ENCODE data around the gene MMD. TPM values are rescaled to one million over a fixed set of nuclear protein-coding genes. Genes with fewer than 3 reads are reported as not detected.

The MMD gene
- total and polyA plus RNA-seq, 2 experiments from 2014 or later, result 65.3 to 85.0 TPM

- H3K36me3 ChIP-seq, result no peaks in the 10 kb centered on the region
- no peak overlapping the region for H3K27ac ChIP-seq
- DNase-seq (ENCODE audit: low read depth in 1 of 2, low spot score in 1 of 2), result peak; percentile 68 to 75
- H3K4me1 ChIP-seq (ENCODE audit: low read depth), result no peaks in the 10 kb centered on the region
- TF ChIP-seq CTCF (IDR thresholded peaks at IDR 0.05; ENCODE audit: low read depth, low read length), result peak; percentile 86
- no peak overlapping the region for H3K4me3 ChIP-seq
- no peaks in the 10 kb centered on the region for H3K9me3 ChIP-seq (ENCODE audit: low read depth)
- H3K27me3 ChIP-seq, result no peaks in the 10 kb centered on the region
Measured at GRCh38 chr17:55348749-55349354, 72.8 kb downstream of the MMD start.

DNA sequence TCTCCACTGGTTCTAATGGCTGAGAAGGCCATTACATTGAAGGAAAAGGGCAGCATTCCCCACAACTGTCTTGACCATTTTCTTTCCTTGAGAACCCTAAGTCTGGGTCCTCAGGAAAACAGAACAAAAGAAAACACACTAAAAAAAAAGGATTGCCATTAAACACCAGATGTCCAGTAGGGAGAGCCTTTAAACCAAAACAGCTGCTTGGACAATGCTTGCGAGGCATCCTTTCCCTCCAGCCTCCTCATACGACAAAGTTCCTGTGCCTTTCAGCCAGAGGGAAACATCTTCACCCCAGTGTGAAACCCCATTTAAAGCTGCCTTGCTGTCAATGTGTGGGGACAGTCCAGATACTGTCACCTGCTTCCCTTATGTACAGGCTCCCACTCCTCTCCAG is 74.3 kb downstream of the MMD start:
- no peak overlapping the region for H3K27ac ChIP-seq
- no peak for DNase-seq (ENCODE audit: low read depth in 1 of 2, low spot score in 1 of 2)
- TF ChIP-seq CTCF (IDR thresholded peaks at IDR 0.05; ENCODE audit: low read depth, low read length), result no peak

GRCh38 chr17:55346658-55347057 is 75.0 kb downstream of the MMD start:
- Histone ChIP-seq H3K27me3 (no peaks in the 10 kb centered on the region), H3K4me3 (no peak overlapping the region), H3K9me3 (ENCODE audit: low read depth) (no peaks in the 10 kb centered on the region), H3K4me1 (ENCODE audit: low read depth) (no peaks in the 10 kb centered on the region), H3K36me3 (no peaks in the 10 kb centered on the region), H3K27ac (no peak overlapping the region)
- TF ChIP-seq CTCF (IDR thresholded peaks at IDR 0.05; ENCODE audit: low read depth, low read length), result no peak
- no peak for DNase-seq (ENCODE audit: low read depth in 1 of 2, low spot score in 1 of 2)

More for the DNA sequence above, 74.3 kb downstream of the MMD start:
- Histone ChIP-seq H3K4me1 (ENCODE audit: low read depth) (no peaks in the 10 kb centered on the region), H3K27me3 (no peaks in the 10 kb centered on the region), H3K4me3 (no peak overlapping the region), H3K36me3 (no peaks in the 10 kb centered on the region), H3K9me3 (ENCODE audit: low read depth) (no peaks in the 10 kb centered on the region)

DNA sequence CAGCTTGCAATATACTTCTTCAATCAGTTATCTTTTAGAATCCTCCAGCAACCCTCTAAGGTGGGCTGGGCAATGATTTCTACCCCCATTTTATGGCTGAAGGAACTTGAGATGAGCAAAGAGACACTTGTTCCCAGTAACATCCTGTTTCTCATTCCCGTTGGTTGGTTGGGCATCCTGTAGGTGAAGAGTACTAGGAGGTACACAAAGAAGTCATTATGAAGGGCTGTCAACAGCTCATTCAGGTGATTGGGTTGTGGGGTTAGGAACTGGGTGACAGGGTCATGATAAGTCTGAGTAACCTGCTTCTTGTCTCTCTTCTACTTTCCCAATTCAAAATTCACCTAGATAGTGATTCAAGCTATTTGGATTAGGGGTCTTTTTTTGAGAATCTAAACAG is 76.5 kb downstream of the MMD start:
- no peak for TF ChIP-seq CTCF (IDR thresholded peaks at IDR 0.05; ENCODE audit: low read depth, low read length)
- Histone ChIP-seq H3K4me1 (ENCODE audit: low read depth) (no peaks in the 10 kb centered on the region), H3K36me3 (no peaks in the 10 kb centered on the region), H3K27me3 (no peaks in the 10 kb centered on the region), H3K4me3 (no peak overlapping the region), H3K9me3 (ENCODE audit: low read depth) (no peaks in the 10 kb centered on the region), H3K27ac (no peak overlapping the region)
- DNase-seq (ENCODE audit: low read depth in 1 of 2, low spot score in 1 of 2), result no peak

DNA sequence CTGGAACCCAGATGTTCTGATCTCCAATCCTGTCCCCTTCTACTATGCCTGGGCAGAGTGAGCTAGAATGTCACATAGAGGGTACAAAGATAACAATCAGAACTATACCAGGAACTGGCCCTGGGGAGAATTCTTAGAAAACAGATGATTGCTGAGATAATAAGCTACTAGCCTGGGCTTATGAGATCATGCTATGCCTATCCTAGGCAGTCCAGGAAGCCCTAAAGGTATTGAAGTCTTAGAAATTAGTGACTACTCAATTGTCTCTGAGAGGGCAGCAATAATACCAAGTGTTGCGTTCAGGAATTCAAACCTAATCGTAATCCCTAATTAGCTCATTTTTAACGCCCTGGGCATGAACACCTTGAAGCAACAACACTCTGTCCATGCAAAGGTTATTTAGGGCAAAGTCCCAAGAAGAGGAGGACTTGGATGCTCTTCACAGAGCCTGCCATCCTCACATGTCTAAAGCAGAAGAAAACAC is 77.1 kb downstream of the MMD start:
- Histone ChIP-seq H3K4me1 (ENCODE audit: low read depth) (no peaks in the 10 kb centered on the region), H3K27me3 (no peaks in the 10 kb centered on the region), H3K9me3 (ENCODE audit: low read depth) (no peaks in the 10 kb centered on the region), H3K4me3 (no peak overlapping the region), H3K36me3 (no peaks in the 10 kb centered on the region), H3K27ac (no peak overlapping the region)
- TF ChIP-seq CTCF (IDR thresholded peaks at IDR 0.05; ENCODE audit: low read depth, low read length), result no peak
- DNase-seq (ENCODE audit: low read depth in 1 of 2, low spot score in 1 of 2), result no peak

Data from cardiac muscle cell (in vitro differentiated cells and primary cell).